WTC11 (cell line): ENCODE measurements around the gene FAM131C. TPM values are rescaled to one million over a fixed set of nuclear protein-coding genes. Genes with fewer than 3 reads are reported as not detected.

Experiments used
- ATAC-seq: fragments of 200-7000 bp; cut with Tn5 transposase; 2 replicates; pipeline ENCODE4 v1.10.0; 2021; ENCODE audit warnings: mild to moderate bottlenecking, moderate library complexity
- CTCF ChIA-PET: fragments of 300-600 bp; sonication (Branson Sonifier 250); formaldehyde crosslinking; loops from one replicate; lab custom pipeline; 2021; ENCODE audit warnings: antibody characterized with exemption; lab: Charles Lee
- POLR2A ChIA-PET: fragments of 350-600 bp; sonication (Branson Sonifier 250); formaldehyde crosslinking; loops from one replicate; lab custom pipeline; 2021; ENCODE audit warnings: antibody characterized with exemption; lab: Charles Lee
- DNase-seq: peaks from one replicate; pipeline ENCODE4 v3.0.0; 2021; ENCODE audit warnings: low spot score
- H3K27ac Mint-ChIP-seq: 2 replicates; pipeline ENCODE4 v1.8.0; 2021; ENCODE audit warnings: mixed read lengths
- H3K27me3 Mint-ChIP-seq: 2 replicates; pipeline ENCODE4 v1.8.0; 2021; ENCODE audit warnings: low read depth, mild to moderate bottlenecking, moderate library complexity, mixed read lengths
- H3K36me3 Mint-ChIP-seq: 2 replicates; pipeline ENCODE4 v1.8.0; 2021; ENCODE audit warnings: mixed read lengths
- H3K4me1 Mint-ChIP-seq: 2 replicates; pipeline ENCODE4 v1.8.0; 2022; ENCODE audit warnings: mixed read lengths
- H3K4me3 Mint-ChIP-seq: 2 replicates; pipeline ENCODE4 v1.8.0; 2021; ENCODE audit warnings: mild to moderate bottlenecking, moderate library complexity, mixed read lengths
- H3K9me3 Mint-ChIP-seq: 2 replicates; pipeline ENCODE4 v1.8.0; 2021; ENCODE audit warnings: mixed read lengths
- ATF6 ChIP-seq: sonication (generic); formaldehyde crosslinking; IDR thresholded peaks from 2 replicates; pipeline ENCODE4 v1.8.1; 2023; ENCODE audit warnings: mild to moderate bottlenecking, missing genetic modification reagents
- E2F1 ChIP-seq: sonication (generic); formaldehyde crosslinking; IDR thresholded peaks from 2 replicates; pipeline ENCODE4 v1.8.0; 2022; ENCODE audit warnings: mild to moderate bottlenecking, missing genetic modification reagents
- FOXK1 ChIP-seq: sonication (generic); formaldehyde crosslinking; IDR thresholded peaks from 2 replicates; pipeline ENCODE4 v1.8.0; 2022; ENCODE audit warnings: mild to moderate bottlenecking, moderate library complexity, missing genetic modification reagents
- GTF2I ChIP-seq: fragments of 250-450 bp; sonication (Bioruptor Pico); conservative IDR thresholded peaks from 2 replicates; pipeline ENCODE4 v1.4.0; 2021; ENCODE audit warnings: mild to moderate bottlenecking
- HMGA2 ChIP-seq: fragments of 250-450 bp; sonication (Bioruptor Pico); IDR thresholded peaks from 2 replicates; pipeline ENCODE4 v1.4.0; 2021; ENCODE audit warnings: mild to moderate bottlenecking, moderate library complexity
- IRF2 ChIP-seq: sonication (generic); formaldehyde crosslinking; IDR thresholded peaks from 2 replicates; pipeline ENCODE4 v1.8.0; 2022; ENCODE audit warnings: low read depth, missing genetic modification reagents, borderline replicate concordance
- MXD4 ChIP-seq: fragments of 250-450 bp; sonication (Bioruptor Pico); IDR thresholded peaks from 2 replicates; pipeline ENCODE4 v1.8.0; 2021; ENCODE audit warnings: mild to moderate bottlenecking, moderate library complexity, borderline replicate concordance
- NFATC4 ChIP-seq: fragments of 250-450 bp; sonication (Bioruptor Pico); IDR thresholded peaks from 2 replicates; pipeline ENCODE4 v1.9.0; 2021; ENCODE audit warnings: mild to moderate bottlenecking
- NR2C2 ChIP-seq: sonication (generic); formaldehyde crosslinking; IDR thresholded peaks from 2 replicates; pipeline ENCODE4 v1.8.0; 2022; ENCODE audit warnings: mild to moderate bottlenecking, missing genetic modification reagents
- NR3C1 ChIP-seq: sonication (generic); formaldehyde crosslinking; conservative IDR thresholded peaks from 2 replicates; pipeline ENCODE4 v1.8.1; 2023; ENCODE audit warnings: low read depth, mild to moderate bottlenecking, missing genetic modification reagents
- PRRX2 ChIP-seq: fragments of 250-450 bp; sonication (Bioruptor Pico); IDR thresholded peaks from 2 replicates; pipeline ENCODE4 v1.8.0; 2021; ENCODE audit warnings: mild to moderate bottlenecking
- RORB ChIP-seq: fragments of 250-450 bp; sonication (Bioruptor Pico); IDR thresholded peaks from 2 replicates; pipeline ENCODE4 v1.9.0; 2021; ENCODE audit warnings: mild to moderate bottlenecking
- SP1 ChIP-seq: sonication (generic); formaldehyde crosslinking; conservative IDR thresholded peaks from 2 replicates; pipeline ENCODE4 v1.8.1; 2022; ENCODE audit warnings: missing genetic modification reagents
- ZMAT4 ChIP-seq: fragments of 250-450 bp; sonication (Bioruptor Pico); IDR thresholded peaks from 2 replicates; pipeline ENCODE4 v1.9.0; 2021; ENCODE audit warnings: mild to moderate bottlenecking
- ZNF219 ChIP-seq: sonication (generic); formaldehyde crosslinking; IDR thresholded peaks from 2 replicates; pipeline ENCODE4 v1.8.0; 2023; ENCODE audit warnings: missing genetic modification reagents, mild to moderate bottlenecking, borderline replicate concordance
- ZNF396 ChIP-seq: fragments of 250-450 bp; sonication (Bioruptor Pico); IDR thresholded peaks from 2 replicates; pipeline ENCODE4 v1.8.0; 2021; ENCODE audit warnings: mild to moderate bottlenecking, moderate library complexity, borderline replicate concordance
- total RNA-seq: library from RNA; stranded (reverse); gene quantifications from 3 replicates; pipeline ENCODE4 v1.2.3, GENCODE V29; 2021
- TF ChIP-seq, protein P1 (sequence below): sonication (generic); formaldehyde crosslinking; IDR thresholded peaks from 2 replicates; pipeline ENCODE4 v1.8.1; 2023; ENCODE audit warnings: mild to moderate bottlenecking, moderate library complexity, missing genetic modification reagents
- TF ChIP-seq, protein P2 (sequence below): fragments of 250-450 bp; sonication (Bioruptor Pico); IDR thresholded peaks from 2 replicates; pipeline ENCODE4 v1.9.0; 2021; ENCODE audit warnings: mild to moderate bottlenecking, borderline replicate concordance
- TF ChIP-seq, protein P3 (sequence below): fragments of 250-450 bp; sonication (Bioruptor Pico); IDR thresholded peaks from 2 replicates; pipeline ENCODE4 v1.9.0; 2021; ENCODE audit warnings: moderate library complexity, mild to moderate bottlenecking, inconsistent platforms, borderline replicate concordance
- TF ChIP-seq, protein P4 (sequence below): sonication (generic); formaldehyde crosslinking; IDR thresholded peaks from 2 replicates; pipeline ENCODE4 v1.8.0; 2022; ENCODE audit warnings: mild to moderate bottlenecking, missing genetic modification reagents
- TF ChIP-seq, protein P5 (sequence below): fragments of 250-450 bp; sonication (Bioruptor Pico); IDR thresholded peaks from 2 replicates; pipeline ENCODE4 v1.9.0; 2021; ENCODE audit warnings: mild to moderate bottlenecking

FAM131C gene
- total RNA-seq, 1 experiment from 2014 or later, result 1.4 TPM

- TF ChIP-seq E2F1 (CRISPR knock-in tag), result no peak
- no peak for TF ChIP-seq SP1 (CRISPR knock-in tag)
- TF ChIP-seq MXD4 (CRISPR knock-in tag), result no peak
- TF ChIP-seq ZNF219 (CRISPR knock-in tag), result no peak
- TF ChIP-seq, protein P1, sequence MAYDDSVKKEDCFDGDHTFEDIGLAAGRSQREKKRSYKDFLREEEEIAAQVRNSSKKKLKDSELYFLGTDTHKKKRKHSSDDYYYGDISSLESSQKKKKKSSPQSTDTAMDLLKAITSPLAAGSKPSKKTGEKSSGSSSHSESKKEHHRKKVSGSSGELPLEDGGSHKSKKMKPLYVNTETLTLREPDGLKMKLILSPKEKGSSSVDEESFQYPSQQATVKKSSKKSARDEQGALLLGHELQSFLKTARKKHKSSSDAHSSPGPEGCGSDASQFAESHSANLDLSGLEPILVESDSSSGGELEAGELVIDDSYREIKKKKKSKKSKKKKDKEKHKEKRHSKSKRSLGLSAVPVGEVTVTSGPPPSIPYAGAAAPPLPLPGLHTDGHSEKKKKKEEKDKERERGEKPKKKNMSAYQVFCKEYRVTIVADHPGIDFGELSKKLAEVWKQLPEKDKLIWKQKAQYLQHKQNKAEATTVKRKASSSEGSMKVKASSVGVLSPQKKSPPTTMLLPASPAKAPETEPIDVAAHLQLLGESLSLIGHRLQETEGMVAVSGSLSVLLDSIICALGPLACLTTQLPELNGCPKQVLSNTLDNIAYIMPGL (CRISPR knock-in tag), result no peak
- TF ChIP-seq, protein P2, sequence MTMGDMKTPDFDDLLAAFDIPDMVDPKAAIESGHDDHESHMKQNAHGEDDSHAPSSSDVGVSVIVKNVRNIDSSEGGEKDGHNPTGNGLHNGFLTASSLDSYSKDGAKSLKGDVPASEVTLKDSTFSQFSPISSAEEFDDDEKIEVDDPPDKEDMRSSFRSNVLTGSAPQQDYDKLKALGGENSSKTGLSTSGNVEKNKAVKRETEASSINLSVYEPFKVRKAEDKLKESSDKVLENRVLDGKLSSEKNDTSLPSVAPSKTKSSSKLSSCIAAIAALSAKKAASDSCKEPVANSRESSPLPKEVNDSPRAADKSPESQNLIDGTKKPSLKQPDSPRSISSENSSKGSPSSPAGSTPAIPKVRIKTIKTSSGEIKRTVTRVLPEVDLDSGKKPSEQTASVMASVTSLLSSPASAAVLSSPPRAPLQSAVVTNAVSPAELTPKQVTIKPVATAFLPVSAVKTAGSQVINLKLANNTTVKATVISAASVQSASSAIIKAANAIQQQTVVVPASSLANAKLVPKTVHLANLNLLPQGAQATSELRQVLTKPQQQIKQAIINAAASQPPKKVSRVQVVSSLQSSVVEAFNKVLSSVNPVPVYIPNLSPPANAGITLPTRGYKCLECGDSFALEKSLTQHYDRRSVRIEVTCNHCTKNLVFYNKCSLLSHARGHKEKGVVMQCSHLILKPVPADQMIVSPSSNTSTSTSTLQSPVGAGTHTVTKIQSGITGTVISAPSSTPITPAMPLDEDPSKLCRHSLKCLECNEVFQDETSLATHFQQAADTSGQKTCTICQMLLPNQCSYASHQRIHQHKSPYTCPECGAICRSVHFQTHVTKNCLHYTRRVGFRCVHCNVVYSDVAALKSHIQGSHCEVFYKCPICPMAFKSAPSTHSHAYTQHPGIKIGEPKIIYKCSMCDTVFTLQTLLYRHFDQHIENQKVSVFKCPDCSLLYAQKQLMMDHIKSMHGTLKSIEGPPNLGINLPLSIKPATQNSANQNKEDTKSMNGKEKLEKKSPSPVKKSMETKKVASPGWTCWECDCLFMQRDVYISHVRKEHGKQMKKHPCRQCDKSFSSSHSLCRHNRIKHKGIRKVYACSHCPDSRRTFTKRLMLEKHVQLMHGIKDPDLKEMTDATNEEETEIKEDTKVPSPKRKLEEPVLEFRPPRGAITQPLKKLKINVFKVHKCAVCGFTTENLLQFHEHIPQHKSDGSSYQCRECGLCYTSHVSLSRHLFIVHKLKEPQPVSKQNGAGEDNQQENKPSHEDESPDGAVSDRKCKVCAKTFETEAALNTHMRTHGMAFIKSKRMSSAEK (CRISPR knock-in tag), result no peak
- no peak for TF ChIP-seq GTF2I (CRISPR knock-in tag)
- TF ChIP-seq NFATC4, result no peak
- no peak for TF ChIP-seq FOXK1 (CRISPR knock-in tag)
- TF ChIP-seq ZMAT4 (CRISPR knock-in tag), result no peak
- no peak for TF ChIP-seq PRRX2 (CRISPR knock-in tag)
Observed at GRCh38 chr1:16099412-16099811, 26.0 kb upstream of the FAM131C start (continued).

DNA sequence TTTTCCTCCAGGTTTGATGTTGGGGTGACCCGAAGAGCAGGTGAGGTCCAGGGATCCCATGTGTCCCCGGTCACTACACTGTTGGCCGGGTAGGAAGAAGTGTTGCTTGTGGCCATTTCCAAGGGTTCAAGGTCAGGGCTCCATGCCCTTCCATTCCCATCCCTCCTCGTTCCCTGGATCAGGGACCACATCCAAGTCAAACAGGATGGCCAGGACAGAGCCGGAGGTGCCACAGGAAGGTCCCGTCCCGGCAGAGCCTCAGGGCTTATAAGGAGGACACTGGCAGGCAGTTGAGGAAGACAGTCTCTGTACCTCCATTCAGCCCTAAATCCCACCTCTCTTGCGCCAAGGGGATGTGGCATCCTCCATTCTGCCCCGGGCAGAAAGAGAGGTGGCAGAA is 22.0 kb upstream of the FAM131C start:
- H3K27me3 Mint-ChIP-seq, result no peaks in the 10 kb centered on the region
- DNase-seq, result no peak
- POLR2A ChIA-PET, result no interaction called here
- CTCF ChIA-PET, result no interaction called here
- TF ChIP-seq NFATC4 (no peak), NR2C2 (CRISPR knock-in tag) (no peak), IRF2 (CRISPR knock-in tag) (no peak), ZNF396 (no peak), NR3C1 (CRISPR knock-in tag) (no peak), RORB (CRISPR knock-in tag) (no peak), ZMAT4 (CRISPR knock-in tag) (no peak), ATF6 (CRISPR knock-in tag) (no peak), HMGA2 (CRISPR knock-in tag) (no peak)
- TF ChIP-seq, protein P3, sequence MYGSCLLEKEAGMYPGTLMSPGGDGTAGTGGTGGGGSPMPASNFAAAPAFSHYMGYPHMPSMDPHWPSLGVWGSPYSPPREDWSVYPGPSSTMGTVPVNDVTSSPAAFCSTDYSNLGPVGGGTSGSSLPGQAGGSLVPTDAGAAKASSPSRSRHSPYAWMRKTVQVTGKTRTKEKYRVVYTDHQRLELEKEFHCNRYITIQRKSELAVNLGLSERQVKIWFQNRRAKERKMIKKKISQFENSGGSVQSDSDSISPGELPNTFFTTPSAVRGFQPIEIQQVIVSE (CRISPR knock-in tag), result no peak
- TF ChIP-seq, protein P4, sequence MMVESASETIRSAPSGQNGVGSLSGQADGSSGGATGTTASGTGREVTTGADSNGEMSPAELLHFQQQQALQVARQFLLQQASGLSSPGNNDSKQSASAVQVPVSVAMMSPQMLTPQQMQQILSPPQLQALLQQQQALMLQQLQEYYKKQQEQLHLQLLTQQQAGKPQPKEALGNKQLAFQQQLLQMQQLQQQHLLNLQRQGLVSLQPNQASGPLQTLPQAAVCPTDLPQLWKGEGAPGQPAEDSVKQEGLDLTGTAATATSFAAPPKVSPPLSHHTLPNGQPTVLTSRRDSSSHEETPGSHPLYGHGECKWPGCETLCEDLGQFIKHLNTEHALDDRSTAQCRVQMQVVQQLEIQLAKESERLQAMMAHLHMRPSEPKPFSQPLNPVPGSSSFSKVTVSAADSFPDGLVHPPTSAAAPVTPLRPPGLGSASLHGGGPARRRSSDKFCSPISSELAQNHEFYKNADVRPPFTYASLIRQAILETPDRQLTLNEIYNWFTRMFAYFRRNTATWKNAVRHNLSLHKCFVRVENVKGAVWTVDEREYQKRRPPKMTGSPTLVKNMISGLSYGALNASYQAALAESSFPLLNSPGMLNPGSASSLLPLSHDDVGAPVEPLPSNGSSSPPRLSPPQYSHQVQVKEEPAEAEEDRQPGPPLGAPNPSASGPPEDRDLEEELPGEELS (CRISPR knock-in tag), result no peak
- TF ChIP-seq, protein P5, sequence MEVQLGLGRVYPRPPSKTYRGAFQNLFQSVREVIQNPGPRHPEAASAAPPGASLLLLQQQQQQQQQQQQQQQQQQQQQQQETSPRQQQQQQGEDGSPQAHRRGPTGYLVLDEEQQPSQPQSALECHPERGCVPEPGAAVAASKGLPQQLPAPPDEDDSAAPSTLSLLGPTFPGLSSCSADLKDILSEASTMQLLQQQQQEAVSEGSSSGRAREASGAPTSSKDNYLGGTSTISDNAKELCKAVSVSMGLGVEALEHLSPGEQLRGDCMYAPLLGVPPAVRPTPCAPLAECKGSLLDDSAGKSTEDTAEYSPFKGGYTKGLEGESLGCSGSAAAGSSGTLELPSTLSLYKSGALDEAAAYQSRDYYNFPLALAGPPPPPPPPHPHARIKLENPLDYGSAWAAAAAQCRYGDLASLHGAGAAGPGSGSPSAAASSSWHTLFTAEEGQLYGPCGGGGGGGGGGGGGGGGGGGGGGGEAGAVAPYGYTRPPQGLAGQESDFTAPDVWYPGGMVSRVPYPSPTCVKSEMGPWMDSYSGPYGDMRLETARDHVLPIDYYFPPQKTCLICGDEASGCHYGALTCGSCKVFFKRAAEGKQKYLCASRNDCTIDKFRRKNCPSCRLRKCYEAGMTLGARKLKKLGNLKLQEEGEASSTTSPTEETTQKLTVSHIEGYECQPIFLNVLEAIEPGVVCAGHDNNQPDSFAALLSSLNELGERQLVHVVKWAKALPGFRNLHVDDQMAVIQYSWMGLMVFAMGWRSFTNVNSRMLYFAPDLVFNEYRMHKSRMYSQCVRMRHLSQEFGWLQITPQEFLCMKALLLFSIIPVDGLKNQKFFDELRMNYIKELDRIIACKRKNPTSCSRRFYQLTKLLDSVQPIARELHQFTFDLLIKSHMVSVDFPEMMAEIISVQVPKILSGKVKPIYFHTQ (CRISPR knock-in tag), result no peak
- H3K4me3 Mint-ChIP-seq, result no peak overlapping the region
- no peak for ATAC-seq
- no peaks in the 10 kb centered on the region for H3K9me3 Mint-ChIP-seq
- H3K36me3 Mint-ChIP-seq, result no peaks in the 10 kb centered on the region
- H3K4me1 Mint-ChIP-seq, result peaks cover 12% of the 10 kb centered on the region
- H3K27ac Mint-ChIP-seq, result no peak overlapping the region
